ENCODE measurements around the gene TNNT2. TPM values are rescaled to one million over a fixed set of nuclear protein-coding genes. Genes with fewer than 3 reads are reported as not detected.

Gene TNNT2
- total and polyA plus RNA-seq, 4 donors = 0.17 to 0.28 (median 0.25) TPM; not detected in 1

GRCh38 chr1:201418461-201418860 is 41.0 kb upstream of the TNNT2 start:
- TF ChIP-seq HNF4A (conservative IDR thresholded peaks at IDR 0.05) = no peak
- TF ChIP-seq GABPA (IDR thresholded peaks at IDR 0.05 in 1 of 2, conservative IDR thresholded peaks at IDR 0.05 in 1 of 2) = no peak
- TF ChIP-seq, protein P1, sequence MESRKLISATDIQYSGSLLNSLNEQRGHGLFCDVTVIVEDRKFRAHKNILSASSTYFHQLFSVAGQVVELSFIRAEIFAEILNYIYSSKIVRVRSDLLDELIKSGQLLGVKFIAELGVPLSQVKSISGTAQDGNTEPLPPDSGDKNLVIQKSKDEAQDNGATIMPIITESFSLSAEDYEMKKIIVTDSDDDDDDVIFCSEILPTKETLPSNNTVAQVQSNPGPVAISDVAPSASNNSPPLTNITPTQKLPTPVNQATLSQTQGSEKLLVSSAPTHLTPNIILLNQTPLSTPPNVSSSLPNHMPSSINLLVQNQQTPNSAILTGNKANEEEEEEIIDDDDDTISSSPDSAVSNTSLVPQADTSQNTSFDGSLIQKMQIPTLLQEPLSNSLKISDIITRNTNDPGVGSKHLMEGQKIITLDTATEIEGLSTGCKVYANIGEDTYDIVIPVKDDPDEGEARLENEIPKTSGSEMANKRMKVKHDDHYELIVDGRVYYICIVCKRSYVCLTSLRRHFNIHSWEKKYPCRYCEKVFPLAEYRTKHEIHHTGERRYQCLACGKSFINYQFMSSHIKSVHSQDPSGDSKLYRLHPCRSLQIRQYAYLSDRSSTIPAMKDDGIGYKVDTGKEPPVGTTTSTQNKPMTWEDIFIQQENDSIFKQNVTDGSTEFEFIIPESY (IDR thresholded peaks at IDR 0.05) = no peak
- TF ChIP-seq RXRA (IDR thresholded peaks at IDR 0.05) = no peak
- TF ChIP-seq EGR1 (IDR thresholded peaks at IDR 0.05; ENCODE audit: low read depth in 2 of 2) = no peak
- TF ChIP-seq RAD21 (IDR thresholded peaks at IDR 0.05) = no peak
- TF ChIP-seq JUND (IDR thresholded peaks at IDR 0.05) = no peak
- TF ChIP-seq TAF1 (conservative IDR thresholded peaks at IDR 0.05) = no peak
- TF ChIP-seq HNF4G (IDR thresholded peaks at IDR 0.05) = no peak
- TF ChIP-seq, protein P2, sequence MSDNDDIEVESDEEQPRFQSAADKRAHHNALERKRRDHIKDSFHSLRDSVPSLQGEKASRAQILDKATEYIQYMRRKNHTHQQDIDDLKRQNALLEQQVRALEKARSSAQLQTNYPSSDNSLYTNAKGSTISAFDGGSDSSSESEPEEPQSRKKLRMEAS (IDR thresholded peaks at IDR 0.05) = no peak
- TF ChIP-seq, protein P3, sequence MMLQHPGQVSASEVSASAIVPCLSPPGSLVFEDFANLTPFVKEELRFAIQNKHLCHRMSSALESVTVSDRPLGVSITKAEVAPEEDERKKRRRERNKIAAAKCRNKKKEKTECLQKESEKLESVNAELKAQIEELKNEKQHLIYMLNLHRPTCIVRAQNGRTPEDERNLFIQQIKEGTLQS (IDR thresholded peaks at IDR 0.05) = no peak
- no peak for TF ChIP-seq NR2F2 (IDR thresholded peaks at IDR 0.05)
- TF ChIP-seq FOXA1 (IDR thresholded peaks at IDR 0.05) = no peak
- no peak for TF ChIP-seq CTCF (IDR thresholded peaks at IDR 0.05; ENCODE audit: low read depth, low read length, missing input control)
- TF ChIP-seq SP1 (IDR thresholded peaks at IDR 0.05) = no peak
- TF ChIP-seq YY1 (IDR thresholded peaks at IDR 0.05) = no peak
- DNase-seq (ENCODE audit: low spot score) = no peak
- 89% methylated on average over 3 of the region's 3 CpGs for WGBS
- no peaks in the 10 kb centered on the region for H3K4me1 ChIP-seq (ENCODE audit: control insufficient read depth in 4 of 4, insufficient read depth in 4 of 4, low read length in 3 of 4)
- no peaks in the 10 kb centered on the region for H3K36me3 ChIP-seq (ENCODE audit: control insufficient read depth in 4 of 4, insufficient read depth in 3 of 4, low read depth in 1 of 4, low read length in 3 of 4)
- H3K4me3 ChIP-seq (ENCODE audit: low read depth in 1 of 3, low read length in 3 of 3) = no peak overlapping the region
- H3K27ac ChIP-seq (ENCODE audit: low read depth in 1 of 2, low read length in 2 of 2) = no peak overlapping the region
- no peaks in the 10 kb centered on the region for H3K9me3 ChIP-seq (ENCODE audit: control insufficient read depth in 4 of 4, low read length in 3 of 4)
- no peak overlapping the region for H3K9ac ChIP-seq (ENCODE audit: low read depth in 1 of 2, low read length in 2 of 2)
- no peaks in the 10 kb centered on the region for H3K27me3 ChIP-seq (ENCODE audit: control insufficient read depth in 4 of 4, insufficient read depth in 4 of 4, low read length in 3 of 4)

DNA sequence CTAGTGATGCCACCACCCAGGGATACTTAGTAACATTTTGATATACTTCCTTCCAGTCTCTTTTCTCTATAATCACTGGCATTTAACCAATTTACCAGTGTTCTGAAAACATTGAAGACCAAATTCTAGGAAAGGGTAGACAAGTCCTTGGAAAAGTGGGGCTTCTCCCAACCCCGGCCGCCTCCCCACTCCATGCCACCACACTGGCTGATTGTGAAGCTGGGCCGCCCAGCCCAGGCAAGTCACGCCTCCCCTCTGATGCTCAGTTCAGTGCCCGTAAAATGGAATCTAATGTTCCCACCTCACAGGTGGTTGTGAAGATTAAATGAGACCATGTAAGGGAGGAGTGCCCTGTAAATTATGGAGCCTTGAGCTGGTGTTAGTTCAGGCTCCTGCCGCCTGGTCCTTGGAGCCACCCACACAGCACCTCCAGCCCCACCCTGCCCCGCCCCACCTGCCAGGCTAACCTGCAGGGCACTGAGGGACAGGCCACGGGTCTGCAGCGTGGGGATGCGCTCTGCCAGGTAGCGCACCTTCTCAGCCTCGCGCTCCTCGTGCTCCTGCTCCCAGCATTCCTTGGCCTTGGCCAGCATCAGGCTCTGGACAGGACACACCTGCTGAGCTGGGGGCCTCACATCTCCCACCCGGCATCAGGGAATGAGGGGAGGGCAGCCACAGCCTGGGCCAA is 36.7 kb upstream of the TNNT2 start:
- TF ChIP-seq, protein P2 (IDR thresholded peaks at IDR 0.05) = no peak
- TF ChIP-seq RXRA (IDR thresholded peaks at IDR 0.05) (no peak), YY1 (IDR thresholded peaks at IDR 0.05) (no peak), FOXA1 (IDR thresholded peaks at IDR 0.05) (no peak), RAD21 (IDR thresholded peaks at IDR 0.05) (no peak), CTCF (IDR thresholded peaks at IDR 0.05; ENCODE audit: low read depth, low read length, missing input control) (no peak), HNF4G (IDR thresholded peaks at IDR 0.05) (no peak), TAF1 (conservative IDR thresholded peaks at IDR 0.05) (no peak), HNF4A (conservative IDR thresholded peaks at IDR 0.05) (no peak), JUND (IDR thresholded peaks at IDR 0.05) (no peak), EGR1 (IDR thresholded peaks at IDR 0.05; ENCODE audit: low read depth in 2 of 2) (no peak), SP1 (IDR thresholded peaks at IDR 0.05) (no peak)
- TF ChIP-seq, protein P1 (IDR thresholded peaks at IDR 0.05) = no peak
- TF ChIP-seq, protein P4, sequence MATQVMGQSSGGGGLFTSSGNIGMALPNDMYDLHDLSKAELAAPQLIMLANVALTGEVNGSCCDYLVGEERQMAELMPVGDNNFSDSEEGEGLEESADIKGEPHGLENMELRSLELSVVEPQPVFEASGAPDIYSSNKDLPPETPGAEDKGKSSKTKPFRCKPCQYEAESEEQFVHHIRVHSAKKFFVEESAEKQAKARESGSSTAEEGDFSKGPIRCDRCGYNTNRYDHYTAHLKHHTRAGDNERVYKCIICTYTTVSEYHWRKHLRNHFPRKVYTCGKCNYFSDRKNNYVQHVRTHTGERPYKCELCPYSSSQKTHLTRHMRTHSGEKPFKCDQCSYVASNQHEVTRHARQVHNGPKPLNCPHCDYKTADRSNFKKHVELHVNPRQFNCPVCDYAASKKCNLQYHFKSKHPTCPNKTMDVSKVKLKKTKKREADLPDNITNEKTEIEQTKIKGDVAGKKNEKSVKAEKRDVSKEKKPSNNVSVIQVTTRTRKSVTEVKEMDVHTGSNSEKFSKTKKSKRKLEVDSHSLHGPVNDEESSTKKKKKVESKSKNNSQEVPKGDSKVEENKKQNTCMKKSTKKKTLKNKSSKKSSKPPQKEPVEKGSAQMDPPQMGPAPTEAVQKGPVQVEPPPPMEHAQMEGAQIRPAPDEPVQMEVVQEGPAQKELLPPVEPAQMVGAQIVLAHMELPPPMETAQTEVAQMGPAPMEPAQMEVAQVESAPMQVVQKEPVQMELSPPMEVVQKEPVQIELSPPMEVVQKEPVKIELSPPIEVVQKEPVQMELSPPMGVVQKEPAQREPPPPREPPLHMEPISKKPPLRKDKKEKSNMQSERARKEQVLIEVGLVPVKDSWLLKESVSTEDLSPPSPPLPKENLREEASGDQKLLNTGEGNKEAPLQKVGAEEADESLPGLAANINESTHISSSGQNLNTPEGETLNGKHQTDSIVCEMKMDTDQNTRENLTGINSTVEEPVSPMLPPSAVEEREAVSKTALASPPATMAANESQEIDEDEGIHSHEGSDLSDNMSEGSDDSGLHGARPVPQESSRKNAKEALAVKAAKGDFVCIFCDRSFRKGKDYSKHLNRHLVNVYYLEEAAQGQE (IDR thresholded peaks at IDR 0.05) = no peak
- Histone ChIP-seq H3K4me1 (ENCODE audit: control insufficient read depth in 4 of 4, insufficient read depth in 4 of 4, low read length in 3 of 4) (no peaks in the 10 kb centered on the region), H3K27ac (ENCODE audit: low read depth in 1 of 2, low read length in 2 of 2) (no peak overlapping the region), H3K27me3 (ENCODE audit: control insufficient read depth in 4 of 4, insufficient read depth in 4 of 4, low read length in 3 of 4) (no peaks in the 10 kb centered on the region), H3K9ac (ENCODE audit: low read depth in 1 of 2, low read length in 2 of 2) (no peak overlapping the region), H3K36me3 (ENCODE audit: control insufficient read depth in 4 of 4, insufficient read depth in 3 of 4, low read depth in 1 of 4, low read length in 3 of 4) (peaks cover 0 to 5% (median 1%) of the 10 kb centered on the region in 4 donors), H3K9me3 (ENCODE audit: control insufficient read depth in 4 of 4, low read length in 3 of 4) (no peaks in the 10 kb centered on the region), H3K4me3 (ENCODE audit: low read depth in 1 of 3, low read length in 3 of 3) (no peak overlapping the region)
- WGBS = 92% methylated on average over 15 of the region's 15 CpGs
- no peak for DNase-seq (ENCODE audit: low spot score)
